H1 (cell line): ENCODE measurements around the gene ABHD12B. TPM values are rescaled to one million over a fixed set of nuclear protein-coding genes. Genes with fewer than 3 reads are reported as not detected.
"Not testable (repeated sequence)": the region's sequence is repeated elsewhere in the genome, so short reads cannot be mapped to it uniquely, and the experiment has no call there.

Experiments used
- CTCF ChIA-PET: fragments of 300-600 bp; sonication (Branson Sonifier 250); formaldehyde crosslinking; loops from one replicate; lab custom pipeline; 2021; ENCODE audit not compliant: partially characterized antibody; lab: Charles Lee
- POLR2A ChIA-PET: fragments of 300-600 bp; sonication (Branson Sonifier 250); formaldehyde crosslinking; loops from one replicate; lab custom pipeline; 2021; ENCODE audit warnings: inconsistent platforms; ENCODE audit not compliant: partially characterized antibody; lab: Charles Lee
- DNase-seq, 2 experiments: peaks; one replicate each; pipeline versions ENCODE4 v3.0.0 to v3.0.0-alpha.2; 2010 to 2022; ENCODE audit warnings: low spot score in 2 of 2, low read depth in 1 of 2, mixed read lengths in 1 of 2
- FAIRE-seq: peaks from 2 replicates; lab custom pipeline; 2011; peaks lifted over from hg19 to GRCh38; lab: Jason Lieb, UNC
- H2AFZ ChIP-seq: 2 replicates; pipeline ENCODE4 v1.8.1; 2012; ENCODE audit warnings: low read length, inconsistent platforms
- H2AK5ac ChIP-seq: 2 replicates; pipeline ENCODE4 v1.6.1; 2013; ENCODE audit warnings: low read depth, low read length
- H2BK120ac ChIP-seq: replicated peaks from 2 replicates; pipeline ENCODE3; 2013; ENCODE audit warnings: low read depth, low read length, inconsistent platforms
- H2BK12ac ChIP-seq: 2 replicates; pipeline ENCODE4 v1.6.1; 2013; ENCODE audit warnings: low read depth, low read length
- H2BK15ac ChIP-seq: 2 replicates; pipeline ENCODE4 v1.6.1; 2013; ENCODE audit warnings: low read length
- H2BK20ac ChIP-seq: 2 replicates; pipeline ENCODE4 v1.6.1; 2013; ENCODE audit warnings: low read length
- H2BK5ac ChIP-seq: 2 replicates; pipeline ENCODE4 v1.6.1; 2013; ENCODE audit warnings: low read depth, low read length
- H3K14ac ChIP-seq: 2 replicates; pipeline ENCODE4 v1.6.1; 2013; ENCODE audit warnings: inconsistent platforms; ENCODE audit not compliant: insufficient read length
- H3K18ac ChIP-seq: 2 replicates; pipeline ENCODE4 v1.6.1; 2013; ENCODE audit warnings: low read length; ENCODE audit errors: extremely low read depth
- H3K23ac ChIP-seq: 2 replicates; pipeline ENCODE4 v1.6.1; 2013; ENCODE audit warnings: inconsistent platforms; ENCODE audit not compliant: insufficient read length
- H3K23me2 ChIP-seq: 2 replicates; pipeline ENCODE4 v1.6.1; 2013; ENCODE audit warnings: low read depth, low read length
- H3K27ac ChIP-seq: 2 replicates; pipeline ENCODE4 v1.6.1; 2011; ENCODE audit warnings: low read depth, low read length, inconsistent platforms
- H3K27me3 ChIP-seq, 4 experiments: replicated peaks in 1 of 4; 1 replicate in 1 of 4; 2 replicates in 3 of 4; pipeline versions ENCODE4 v1.6.1 to v1.8.1; 2011 to 2013; ENCODE audit warnings: low read length in 3 of 4, mild to moderate bottlenecking in 3 of 4, inconsistent platforms in 2 of 4, mixed read lengths in 2 of 4, moderate library complexity in 1 of 4; ENCODE audit not compliant: control insufficient read depth in 3 of 4, insufficient read depth in 3 of 4; ENCODE audit errors: extremely low read depth in 1 of 4
- H3K36me3 ChIP-seq, 4 experiments: 2 replicates each; pipeline versions ENCODE4 v1.6.1 to v1.8.1; 2011 to 2013; ENCODE audit warnings: mild to moderate bottlenecking in 4 of 4, low read length in 3 of 4, moderate library complexity in 2 of 4, control low read depth in 1 of 4, inconsistent platforms in 1 of 4; ENCODE audit not compliant: insufficient read depth in 4 of 4, control insufficient read depth in 2 of 4
- H3K4ac ChIP-seq: replicated peaks from 2 replicates; pipeline ENCODE3; 2013; ENCODE audit warnings: low read length, low read depth, mixed read lengths, inconsistent platforms; ENCODE audit not compliant: insufficient read length
- H3K4me1 ChIP-seq, 4 experiments: replicated peaks in 1 of 4; 1 replicate in 1 of 4; 2 replicates in 3 of 4; pipeline versions ENCODE4 v1.6.1 to v1.8.1; 2011 to 2013; ENCODE audit warnings: low read length in 3 of 4, inconsistent platforms in 2 of 4, mixed read lengths in 1 of 4; ENCODE audit not compliant: insufficient read depth in 4 of 4, control insufficient read depth in 3 of 4
- H3K4me2 ChIP-seq, 2 experiments: 2 replicates each; pipeline versions ENCODE4 v1.6.1 to v1.8.1; 2011 to 2013; ENCODE audit warnings: low read depth in 2 of 2, low read length in 2 of 2, control low read depth in 1 of 2, inconsistent platforms in 1 of 2, mild to moderate bottlenecking in 1 of 2; ENCODE audit not compliant: insufficient read depth in 1 of 2
- H3K4me3 ChIP-seq, 4 experiments: fragments of 200-600, 300-600 bp in 1 of 4; sonication (generic), shearing (Covaris generic), sonication (Bioruptor Twin) in 1 of 4; 2 replicates each; pipeline versions ENCODE4 v1.5.1 to v1.8.1; 2011 to 2016; ENCODE audit warnings: low read length in 4 of 4, low read depth in 3 of 4, control low read depth in 2 of 4, inconsistent platforms in 2 of 4, mild to moderate bottlenecking in 2 of 4, mixed read lengths in 1 of 4, moderate library complexity in 1 of 4; ENCODE audit not compliant: insufficient read depth in 2 of 4; ENCODE audit errors: extremely low read depth in 1 of 4
- H3K56ac ChIP-seq: replicated peaks from 2 replicates; pipeline ENCODE3; 2013; ENCODE audit warnings: low read depth, mild to moderate bottlenecking, mixed read lengths, low read length, inconsistent platforms; ENCODE audit not compliant: insufficient read length
- H3K79me1 ChIP-seq: 2 replicates; pipeline ENCODE4 v1.6.1; 2013; ENCODE audit warnings: low read depth, low read length, control low read depth
- H3K79me2 ChIP-seq, 2 experiments: 2 replicates each; pipeline versions ENCODE4 v1.6.1 to v1.8.1; 2012 to 2013; ENCODE audit warnings: low read length in 2 of 2, mild to moderate bottlenecking in 2 of 2, inconsistent platforms in 1 of 2; ENCODE audit not compliant: insufficient read depth in 2 of 2, control insufficient read depth in 1 of 2
- H3K9ac ChIP-seq, 4 experiments: replicated peaks in 1 of 4; 1 replicate in 1 of 4; 2 replicates in 3 of 4; pipeline versions ENCODE4 v1.6.1 to v1.8.1; 2011 to 2013; ENCODE audit warnings: low read depth in 3 of 4, low read length in 3 of 4, control low read depth in 2 of 4, mild to moderate bottlenecking in 2 of 4, moderate library complexity in 2 of 4, inconsistent platforms in 1 of 4; ENCODE audit errors: extremely low read depth in 1 of 4
- H3K9me3 ChIP-seq, 2 experiments: 2 replicates each; pipeline versions ENCODE4 v1.6.1 to v1.8.1; 2012 to 2013; ENCODE audit warnings: mild to moderate bottlenecking in 2 of 2, moderate library complexity in 2 of 2, control low read depth in 1 of 2, inconsistent platforms in 1 of 2, low read depth in 1 of 2, low read length in 1 of 2, mixed read lengths in 1 of 2; ENCODE audit not compliant: insufficient read depth in 2 of 2
- H4K20me1 ChIP-seq, 2 experiments: replicated peaks in 1 of 2; 2 replicates each; pipeline versions ENCODE3 to v1.8.1; 2011 to 2013; ENCODE audit warnings: inconsistent platforms in 2 of 2, low read length in 2 of 2, mild to moderate bottlenecking in 1 of 2; ENCODE audit not compliant: insufficient read depth in 2 of 2, control insufficient read depth in 1 of 2
- H4K5ac ChIP-seq: 2 replicates; pipeline ENCODE4 v1.6.1; 2013; ENCODE audit warnings: low read length, low read depth, mixed read lengths, inconsistent platforms; ENCODE audit not compliant: insufficient read length
- H4K8ac ChIP-seq: 2 replicates; pipeline ENCODE4 v1.8.0; 2013; ENCODE audit warnings: mild to moderate bottlenecking, moderate library complexity, low read length, inconsistent platforms; ENCODE audit not compliant: insufficient read depth; ENCODE audit errors: extremely low read depth
- H4K91ac ChIP-seq: replicated peaks from 2 replicates; pipeline ENCODE3; 2013; ENCODE audit warnings: low read length, mixed read lengths, inconsistent platforms; ENCODE audit not compliant: insufficient read length
- WGBS, 2 experiments: shearing (Covaris generic) in 1 of 2; methylation state at CpG; one replicate each; pipeline versions ENCODE4 v1.1.6 to v1.1.7; 2013 to 2015; ENCODE audit warnings: low lambda C conversion rate in 2 of 2, mixed read lengths in 2 of 2, inconsistent platforms in 1 of 2, low coverage in 1 of 2, missing lambda C conversion rate in 1 of 2; ENCODE audit not compliant: insufficient replicate concordance in 2 of 2, insufficient coverage in 1 of 2, insufficient read length in 1 of 2; ENCODE audit errors: extremely low coverage in 1 of 2, missing lambda C conversion rate in 1 of 2; 5-methylcytosine and 5-hydroxymethylcytosine counted together
- polyA plus RNA-seq, 7 experiments: library from polyadenylated mRNA; depleted of rRNA in 3 of 7; stranded (reverse) in 5 of 7; unstranded in 2 of 7; fragments of >200 nt in 5 of 7; fragments of 200-250 nt in 2 of 7; gene quantifications; 1 replicate in 5 of 7; 2 replicates in 1 of 7; 4 replicates in 1 of 7; pipeline versions ENCODE4 v1.2.1 to v1.2.3, GENCODE V29; 2011 to 2013; ENCODE audit warnings: missing spikeins in 2 of 7, mixed read lengths in 2 of 7
- total RNA-seq: library from RNA; stranded (reverse); fragmentation: NEBNext Ultra II Directional; extraction: Animal tissue kit (Norgen Biotek cat#: 25700); gene quantifications from 2 replicates; pipeline ENCODE4 v1.2.1, GENCODE V29; 2021

ABHD12B gene
- total and polyA plus RNA-seq, 2 of the 8 experiments (the other 6 are each of a cell fraction or from before 2014, with no cell fraction given), result 4.0 to 102 TPM

- not testable (repeated sequence) for FAIRE-seq, DNase-seq, H3K27ac ChIP-seq
Measured at GRCh38 chr14:50919524-50919923, 47.7 kb downstream of the ABHD12B start.

More at GRCh38 chr14:50919524-50919923, 47.7 kb downstream of the ABHD12B start:
- H3K27me3 ChIP-seq, H3K4me3 ChIP-seq, H2BK5ac ChIP-seq, H3K9ac ChIP-seq, H3K9me3 ChIP-seq, H2BK20ac ChIP-seq, H2BK15ac ChIP-seq, H3K23me2 ChIP-seq, POLR2A ChIA-PET, H3K79me1 ChIP-seq, H4K8ac ChIP-seq, H3K14ac ChIP-seq, H3K4me2 ChIP-seq, H2BK12ac ChIP-seq, H3K56ac ChIP-seq, H3K4ac ChIP-seq, H2AFZ ChIP-seq, H3K79me2 ChIP-seq, H2AK5ac ChIP-seq, H4K5ac ChIP-seq, H3K23ac ChIP-seq, H4K20me1 ChIP-seq, H3K18ac ChIP-seq, H3K4me1 ChIP-seq, H2BK120ac ChIP-seq, H4K91ac ChIP-seq: not testable (repeated sequence)
- CTCF ChIA-PET, result interaction anchor here (0.7 to 1.1 kb wide), 3 partner anchors 10 to 118 kb away, joined by 3 to 4 read pairs (median 3); no protein-coding TSS in a partner anchor
- peaks cover 2 to 20% (median 12%) of the 10 kb centered on the region in 4 experiments; a peak in 6 of 8 replicates for H3K36me3 ChIP-seq
- WGBS, 2 experiments, result 80% methylated on average over 5 of the region's 5 CpGs; no CpG with 5 or more reads in 1 of the 2 experiments
